ENCODE measurements around the gene SOWAHB.
"Not testable (repeated sequence)": the region's sequence is repeated elsewhere in the genome, so short reads cannot be mapped to it uniquely, and the experiment has no call there.

The SOWAHB gene

GRCh38 chr4:76895619-76896018 lies 2.3 kb downstream of the SOWAHB start:
- DNase-seq: no peak

GRCh38 chr4:76894537-76895255 lies 3.2 kb downstream of the SOWAHB start:
- no peak for DNase-seq

DNA sequence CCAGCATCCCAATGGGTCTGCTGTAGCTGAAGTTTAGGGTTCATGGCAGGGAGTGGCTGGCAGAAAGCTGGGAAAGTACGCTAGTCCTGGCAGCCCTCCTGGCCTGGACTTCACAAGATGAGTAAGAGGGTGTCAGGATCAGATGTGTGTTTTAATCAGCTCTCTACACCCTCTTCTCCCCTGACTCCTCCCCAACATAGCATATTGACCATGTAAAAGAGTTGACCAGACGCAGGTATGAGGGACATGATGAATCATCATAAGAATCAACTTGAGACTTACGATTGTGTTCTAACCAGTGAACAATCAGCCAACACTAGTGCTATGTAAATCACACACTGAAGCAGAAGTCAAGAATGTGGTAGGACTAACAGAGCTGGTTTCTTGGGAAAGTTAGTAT lies 5.3 kb downstream of the SOWAHB start:
- no peak for DNase-seq

GRCh38 chr4:76892001-76892400 lies 5.9 kb downstream of the SOWAHB start:
- DNase-seq: no peak

DNA sequence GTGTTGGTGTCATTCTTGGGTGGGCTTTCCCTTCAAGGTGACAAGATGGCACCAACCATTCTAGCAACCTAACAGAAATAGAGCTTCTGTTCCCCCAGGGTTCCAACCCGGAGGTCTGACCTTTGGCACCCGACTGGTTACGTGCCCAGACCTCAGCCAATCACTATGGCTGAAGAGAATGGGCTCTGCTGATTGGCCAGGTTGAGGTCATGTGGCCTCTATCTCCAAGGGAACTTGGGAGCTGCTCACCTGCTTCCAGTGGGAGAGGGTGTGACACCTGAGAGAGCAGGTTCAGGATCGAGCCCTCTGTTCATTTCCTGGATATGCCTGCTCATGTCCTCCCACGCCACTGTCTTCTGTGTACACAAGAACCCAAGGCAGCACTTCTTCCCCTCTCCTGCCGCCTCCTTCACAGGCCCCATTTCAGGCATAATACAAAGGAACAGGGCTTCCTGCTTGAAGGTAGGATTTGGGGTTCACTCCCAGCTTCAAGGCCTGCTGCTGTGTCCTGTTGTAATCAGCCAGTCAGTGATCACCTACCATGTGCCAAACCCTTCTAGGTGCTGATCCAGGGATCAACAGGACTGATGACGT lies 11.0 kb downstream of the SOWAHB start:
- no peak for DNase-seq

GRCh38 chr4:76886214-76886613 lies 11.7 kb downstream of the SOWAHB start:
- no peak for DNase-seq

DNA sequence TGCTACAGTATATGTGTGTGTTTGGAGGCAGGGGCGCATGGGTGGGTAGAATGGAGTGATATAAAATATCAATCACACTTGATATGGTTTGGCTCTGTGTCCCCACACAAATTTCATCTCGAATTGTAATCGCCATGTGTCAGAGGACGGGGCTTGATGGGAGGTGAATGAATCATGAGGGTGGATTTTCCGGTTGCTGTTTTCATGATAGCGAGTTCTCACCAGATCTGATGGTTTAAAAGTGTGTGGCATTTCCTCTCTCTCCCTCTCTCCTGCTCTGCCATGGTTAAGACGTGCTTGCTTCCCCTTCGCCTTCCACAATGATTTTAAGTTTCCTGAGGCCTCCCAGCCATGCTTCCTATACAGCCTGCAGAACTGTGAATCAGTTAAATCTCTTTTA lies 14.8 kb downstream of the SOWAHB start:
- no peak for DNase-seq

DNA sequence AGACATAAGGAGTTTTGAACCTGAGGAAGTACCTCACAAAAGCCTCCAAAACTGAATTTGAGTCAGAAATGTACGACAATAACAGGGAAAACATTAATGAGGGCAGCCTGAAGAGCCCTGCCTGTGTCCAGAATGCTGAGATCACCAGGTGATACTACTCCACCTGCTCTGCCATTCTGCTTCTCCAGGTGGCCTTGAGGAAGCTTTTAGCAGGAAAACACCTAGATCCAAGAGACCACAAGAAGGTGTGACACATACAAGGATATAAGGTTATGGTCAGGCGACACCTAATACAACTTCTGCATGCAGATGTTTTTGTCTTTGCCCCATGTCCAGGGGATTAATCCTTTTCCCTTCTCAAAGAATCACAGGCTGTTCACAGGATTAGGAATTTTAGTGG lies 15.3 kb downstream of the SOWAHB start:
- DNase-seq: no peak

- no peak for DNase-seq
Observed at GRCh38 chr4:76881375-76881774, 16.6 kb downstream of the SOWAHB start.

- DNase-seq: peak; percentile 13 to 14
Observed at GRCh38 chr4:76879731-76880364, 18.1 kb downstream of the SOWAHB start.

DNA sequence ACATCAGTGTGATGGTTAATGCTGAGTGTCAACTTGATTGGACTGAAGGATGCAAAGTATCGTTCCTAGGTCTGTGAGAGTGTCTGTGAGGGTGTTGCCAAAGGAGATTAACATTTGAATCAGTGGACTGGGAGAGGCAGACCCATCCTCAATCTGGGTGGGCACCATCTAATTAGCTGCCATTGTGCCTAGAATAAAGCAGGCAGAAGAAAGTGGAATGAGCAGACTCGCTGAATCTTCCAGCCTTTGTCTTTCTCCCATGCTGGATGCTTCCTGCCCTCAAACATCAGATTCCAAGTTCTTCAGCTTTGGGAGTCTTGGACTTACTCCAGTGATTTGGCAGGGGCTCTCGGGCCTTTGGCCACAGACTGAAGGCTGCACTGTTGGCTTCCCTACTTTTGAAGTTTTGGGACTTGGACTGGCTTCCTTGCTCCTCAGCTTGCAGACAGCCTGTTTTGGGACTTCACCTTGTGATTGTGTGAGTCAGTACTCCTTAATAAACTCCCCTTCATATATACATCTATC lies 19.2 kb downstream of the SOWAHB start:
- DNase-seq: not testable (repeated sequence)

DNA sequence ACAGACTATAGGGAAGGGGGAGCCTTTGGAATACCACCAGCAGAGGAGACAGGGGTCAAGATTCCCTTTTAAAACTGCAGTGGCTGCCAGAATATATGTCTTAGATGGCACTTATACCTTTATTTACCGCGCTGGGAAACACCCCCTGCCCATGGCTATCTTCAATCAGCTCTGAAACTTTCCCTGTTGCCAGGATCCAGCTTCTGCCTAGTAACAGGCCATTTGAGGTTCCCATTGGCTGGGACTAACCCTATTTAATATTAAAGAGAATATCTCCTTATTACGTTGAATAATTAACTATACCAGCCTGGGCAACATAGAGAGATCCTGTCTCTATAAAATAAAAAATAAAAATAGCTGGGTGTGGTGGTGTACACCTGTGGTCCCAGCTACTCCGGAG lies 23.8 kb downstream of the SOWAHB start:
- DNase-seq: no peak

DNA sequence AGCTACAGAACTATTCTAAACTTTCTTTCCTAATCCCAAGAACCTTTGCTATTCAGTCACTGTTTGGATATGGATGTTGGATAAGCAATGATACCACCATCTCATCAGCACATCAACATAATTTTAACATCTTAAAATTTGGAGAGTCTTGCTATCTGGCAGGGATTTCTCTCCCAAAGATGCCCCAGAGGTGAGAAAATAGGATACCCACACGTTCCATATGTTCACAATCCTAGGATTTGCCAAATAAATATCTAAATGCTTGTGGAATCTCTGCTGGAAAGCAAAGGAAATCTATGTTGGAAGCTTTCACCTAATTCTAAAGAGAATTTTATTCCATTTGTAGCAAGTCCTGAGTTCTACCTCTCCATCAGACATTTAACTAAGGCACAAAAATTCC lies 24.4 kb downstream of the SOWAHB start:
- no peak for DNase-seq

DNA sequence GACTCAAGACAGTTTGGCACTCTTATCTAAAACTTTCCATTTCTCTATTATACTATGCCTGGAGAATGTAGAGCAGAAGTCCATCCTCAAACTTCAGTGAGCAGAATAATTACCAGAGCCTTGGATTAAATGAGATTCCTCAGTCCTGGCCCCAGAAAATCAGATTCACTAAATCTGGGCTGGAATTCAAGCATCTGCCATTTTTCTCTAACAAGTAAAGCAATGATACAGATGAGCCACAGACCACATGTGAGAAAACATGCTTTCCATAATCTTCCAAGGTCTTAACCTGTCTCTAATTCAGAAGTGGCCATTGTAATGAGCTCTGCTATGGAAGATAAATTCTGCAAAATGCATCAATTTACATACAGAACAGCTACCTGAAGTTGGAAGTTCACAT lies 25.4 kb downstream of the SOWAHB start:
- DNase-seq: no peak

- not testable (repeated sequence) for DNase-seq
Observed at GRCh38 chr4:76868780-76869179, 29.2 kb downstream of the SOWAHB start.

GRCh38 chr4:76867880-76868655 lies 29.9 kb downstream of the SOWAHB start:
- no peak for DNase-seq

GRCh38 chr4:76867377-76867776 lies 30.6 kb downstream of the SOWAHB start:
- DNase-seq: no peak

DNA sequence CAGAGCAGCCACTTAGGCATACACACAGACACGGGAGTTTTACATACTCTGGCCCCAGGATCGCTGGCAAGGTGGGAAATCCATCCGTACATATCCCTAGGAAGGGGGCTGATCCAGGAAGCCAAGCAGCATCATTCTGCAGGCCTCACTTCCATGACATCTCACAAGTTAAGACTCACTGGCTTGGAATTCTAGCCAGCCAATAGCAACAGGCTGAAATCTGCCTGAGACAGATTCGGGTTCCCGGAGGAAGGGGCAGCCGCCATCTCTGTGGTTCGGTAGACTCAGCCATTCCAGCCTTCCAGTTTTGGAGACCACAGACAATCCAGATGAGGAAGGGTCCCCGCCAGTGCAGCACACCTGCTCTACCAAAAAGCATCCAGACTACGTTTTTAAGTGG lies 31.3 kb downstream of the SOWAHB start:
- DNase-seq: no peak

DNA sequence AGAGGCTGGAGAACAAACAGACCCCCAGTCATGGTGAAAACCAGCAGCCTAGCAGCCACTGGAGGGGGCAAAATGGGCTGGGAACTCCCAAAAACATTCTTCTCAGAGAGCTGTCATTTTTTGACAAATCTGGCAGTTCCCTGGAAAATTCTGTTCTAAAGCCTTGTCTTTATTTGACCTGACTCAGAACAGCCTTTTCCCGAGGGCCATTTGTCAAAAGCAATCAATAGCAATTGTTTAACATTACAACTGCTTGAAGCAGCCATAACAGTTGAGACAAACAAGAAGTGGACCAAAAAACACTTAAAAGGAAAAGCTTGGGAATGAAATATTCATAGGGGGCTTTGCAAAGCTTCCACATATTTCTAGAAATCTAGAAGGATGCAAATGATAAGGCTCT lies 39.6 kb downstream of the SOWAHB start:
- DNase-seq: no peak

DNA sequence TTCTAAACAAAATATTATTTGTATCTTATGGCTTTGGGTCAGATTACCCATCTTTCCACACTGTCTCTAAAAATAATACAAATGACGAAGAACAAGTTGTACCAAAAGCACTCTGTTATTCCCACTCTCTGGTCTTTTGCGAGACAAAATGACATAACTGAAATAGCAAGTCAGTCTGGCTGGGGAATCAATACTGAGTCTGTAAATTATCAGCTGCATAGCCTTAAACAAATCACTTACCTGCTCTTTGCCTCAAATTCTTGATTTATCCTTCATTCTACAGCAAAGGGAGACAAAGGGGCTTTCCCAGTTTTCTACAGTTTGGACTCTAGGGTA lies 40.9 kb downstream of the SOWAHB start:
- DNase-seq: no peak

DNA sequence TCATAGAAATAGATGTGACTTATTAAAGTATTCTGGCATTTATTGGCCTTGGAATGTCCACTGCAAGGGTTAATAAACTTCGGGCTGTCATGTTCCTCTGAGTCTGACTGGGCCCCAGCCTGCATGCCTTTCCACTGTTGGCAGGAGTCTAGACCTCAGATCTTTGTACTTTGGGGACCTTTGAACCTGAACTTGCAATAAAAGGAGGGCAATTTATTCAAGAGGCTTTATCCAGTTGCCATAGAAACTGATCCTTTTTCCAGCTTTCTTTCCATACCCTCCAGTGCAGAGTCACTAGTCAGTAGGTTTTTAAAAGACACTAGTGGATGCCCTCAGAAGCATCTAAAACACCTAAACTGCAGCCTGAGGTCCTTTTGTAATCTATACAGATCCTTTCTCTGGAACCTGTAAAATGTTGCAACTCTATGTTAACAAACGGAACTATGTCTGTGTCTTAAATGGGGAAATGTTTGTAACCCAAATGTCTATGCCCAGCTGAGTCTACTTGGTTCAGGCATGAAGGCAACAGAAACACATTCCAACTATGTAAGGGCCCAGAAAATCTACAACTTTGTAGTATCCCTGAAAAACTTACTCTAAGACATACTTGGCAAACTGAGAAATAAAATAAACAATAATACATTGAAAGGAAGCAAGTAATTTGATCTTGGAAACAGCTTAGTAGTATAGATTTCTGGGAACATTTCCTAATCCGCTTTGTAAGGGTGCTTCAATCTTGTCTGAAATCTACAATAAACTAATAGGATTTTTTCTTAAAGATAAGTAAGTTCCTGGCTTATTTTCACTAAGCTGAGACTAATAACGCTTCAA lies 41.5 kb downstream of the SOWAHB start:
- DNase-seq: no peak

DNA sequence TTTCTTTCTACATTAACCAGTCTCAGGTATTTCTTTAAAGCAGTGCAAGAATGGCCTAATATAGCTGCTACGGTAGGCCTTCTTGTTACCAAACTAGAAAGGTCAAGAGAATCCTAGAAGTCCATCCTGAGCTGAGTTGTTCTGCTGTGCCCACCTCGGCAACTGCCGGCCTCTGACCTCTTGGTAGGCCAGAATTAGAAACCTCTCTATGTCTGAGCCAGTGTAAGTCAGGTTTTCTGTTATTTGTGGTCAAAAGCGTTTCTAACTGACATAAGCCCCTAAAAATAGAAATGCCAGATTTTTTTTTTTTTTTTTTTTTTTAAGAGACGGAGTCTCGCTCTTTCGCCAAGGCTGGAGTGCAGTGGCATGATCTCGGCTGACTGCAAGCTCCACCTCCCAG lies 43.1 kb downstream of the SOWAHB start:
- DNase-seq: no peak

Data from inflammatory macrophage (primary cell).